Activated CD4-positive, CD25-positive, alpha-beta regulatory T cell treated with anti-CD3 and anti-CD28 coated beads, Interleukin-2, amount 50 U/mL, for 24 hours (primary cell): ENCODE results near the gene PCIF1.
"Not testable (repeated sequence)": the region's sequence is repeated elsewhere in the genome, so short reads cannot be mapped to it uniquely, and the experiment has no call there.

Source experiments
- ATAC-seq, 2 donors: fragments of 150-1000 bp; cut with Tn5 transposase; one replicate each; pipeline ENCODE4 v1.10.0; 2021; ENCODE audit warnings: mild to moderate bottlenecking in 1 of 2, moderate library complexity in 1 of 2

The PCIF1 gene

GRCh38 chr20:45948261-45948733, 13.8 kb downstream of the PCIF1 start:
- ATAC-seq, result no peak

DNA sequence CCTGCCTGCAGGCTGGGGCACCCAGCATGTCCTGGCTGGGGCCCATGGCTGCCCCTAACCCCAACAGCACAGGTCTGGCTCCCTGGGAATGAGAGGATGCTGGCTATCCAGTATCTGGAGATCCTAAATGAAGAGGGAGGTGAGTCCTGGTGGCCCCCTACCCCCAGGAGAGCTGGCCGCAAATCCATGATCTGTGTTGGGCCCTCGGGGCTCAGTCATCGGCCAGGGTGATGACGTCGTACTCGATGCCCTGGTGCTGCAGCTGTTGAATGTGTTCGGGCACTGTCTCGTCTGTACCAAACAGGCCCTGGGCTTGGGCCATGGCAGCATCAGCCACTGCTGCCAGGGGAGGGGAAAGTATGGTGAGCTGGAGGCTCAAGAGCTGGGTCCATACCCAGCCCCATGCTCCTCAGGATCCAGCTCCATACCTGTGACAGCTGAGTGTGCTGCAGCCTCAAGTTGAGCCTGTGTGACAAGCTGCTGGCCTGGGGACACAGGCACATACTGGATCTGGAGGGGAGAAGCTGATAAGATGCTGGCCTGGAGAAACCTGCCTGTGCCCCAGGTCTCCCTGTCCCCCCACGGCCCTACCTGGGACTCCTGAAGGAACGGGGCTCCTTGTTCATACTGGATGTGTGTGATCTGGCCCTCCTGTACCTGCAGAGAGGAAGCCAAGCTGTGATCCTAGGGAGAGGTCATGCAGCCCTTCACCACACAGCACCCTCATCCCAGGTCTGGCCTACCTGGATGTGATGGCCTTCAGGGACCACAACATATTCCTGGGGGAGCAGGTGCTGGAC, 14.5 kb downstream of the PCIF1 start:
- no peak for ATAC-seq

GRCh38 chr20:45949542-45950329, 15.3 kb downstream of the PCIF1 start:
- no peak for ATAC-seq

DNA sequence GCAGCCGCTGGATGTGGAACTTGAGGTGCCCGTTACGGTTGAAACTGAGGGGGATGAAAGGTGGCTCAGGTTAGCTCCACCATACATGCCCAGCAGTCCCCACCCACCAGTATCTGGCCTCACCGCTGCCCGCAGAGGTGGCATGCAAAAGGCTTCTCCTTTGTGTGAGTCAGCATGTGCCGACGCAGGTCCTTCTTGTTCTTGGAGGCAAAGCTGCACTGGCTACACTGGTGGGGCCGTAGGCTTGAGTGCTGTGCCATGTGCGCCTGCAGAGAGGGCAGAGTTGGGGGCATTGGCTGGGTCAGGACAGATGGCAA, 15.8 kb downstream of the PCIF1 start:
- ATAC-seq, result no peak

DNA sequence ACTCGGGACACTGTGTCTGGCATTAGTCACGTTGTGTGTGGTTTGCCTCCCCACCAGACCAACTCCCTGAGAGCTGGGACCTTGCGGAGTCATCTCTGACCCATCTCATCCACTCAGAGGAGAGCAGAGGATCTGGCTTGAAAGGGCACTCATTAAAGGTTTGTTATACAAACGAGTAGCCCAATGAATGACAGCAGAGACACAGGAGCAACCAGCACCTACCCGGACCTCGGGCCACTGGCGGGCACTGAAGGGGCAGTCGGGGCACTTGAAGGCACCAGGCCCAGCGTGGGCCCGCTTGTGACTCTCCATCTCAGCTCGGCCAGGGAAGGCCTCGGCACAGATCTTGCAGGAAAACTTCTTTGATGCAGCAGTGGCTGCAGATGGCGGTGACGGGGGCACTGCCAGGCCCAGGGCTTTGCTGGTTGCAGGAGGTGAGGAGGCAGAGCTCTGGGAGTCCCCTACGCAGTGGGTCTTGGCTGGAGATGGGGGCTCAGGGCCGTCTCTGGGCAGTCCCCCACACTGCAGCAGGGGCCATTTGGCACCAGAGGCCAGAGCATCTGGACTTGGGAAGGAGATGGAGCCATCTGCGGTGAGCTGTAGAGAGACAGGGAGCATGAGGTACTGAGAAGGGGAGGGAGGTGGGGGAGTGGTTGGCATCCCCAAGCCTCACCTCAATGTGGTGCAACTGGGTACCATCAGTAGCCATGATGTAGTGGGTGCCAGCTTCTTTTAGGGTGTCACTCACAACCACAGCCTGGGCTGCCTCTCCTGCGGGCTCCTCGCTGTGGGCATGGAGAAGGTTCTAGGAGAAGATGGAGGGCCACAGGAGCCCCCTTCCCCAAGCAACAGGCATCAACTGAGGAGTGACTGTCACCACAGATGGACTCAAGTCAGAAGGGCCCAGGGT, 17.7 kb downstream of the PCIF1 start:
- no peak for ATAC-seq

- no peak for ATAC-seq
Measured at GRCh38 chr20:45952861-45953260, 18.4 kb downstream of the PCIF1 start.

DNA sequence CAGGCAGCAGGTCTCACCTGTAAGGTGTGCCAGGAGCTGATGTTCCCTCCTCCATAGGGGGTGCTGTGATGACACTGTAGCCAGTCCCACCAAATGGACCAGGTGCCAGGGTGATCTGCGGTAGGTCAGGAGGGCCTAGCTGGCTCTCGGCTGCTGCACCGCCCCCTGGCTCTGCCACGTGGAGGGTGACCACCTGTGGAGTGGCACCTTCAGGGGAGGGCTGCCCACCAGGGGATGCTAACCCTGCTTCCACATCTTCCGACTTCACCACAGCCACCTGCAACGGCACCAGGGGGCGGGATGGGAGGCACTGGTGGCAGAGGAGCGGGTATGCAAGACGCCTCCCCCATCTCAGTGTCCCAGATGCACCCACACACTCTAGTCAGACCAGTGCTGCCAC, 19.2 kb downstream of the PCIF1 start:
- no peak for ATAC-seq

DNA sequence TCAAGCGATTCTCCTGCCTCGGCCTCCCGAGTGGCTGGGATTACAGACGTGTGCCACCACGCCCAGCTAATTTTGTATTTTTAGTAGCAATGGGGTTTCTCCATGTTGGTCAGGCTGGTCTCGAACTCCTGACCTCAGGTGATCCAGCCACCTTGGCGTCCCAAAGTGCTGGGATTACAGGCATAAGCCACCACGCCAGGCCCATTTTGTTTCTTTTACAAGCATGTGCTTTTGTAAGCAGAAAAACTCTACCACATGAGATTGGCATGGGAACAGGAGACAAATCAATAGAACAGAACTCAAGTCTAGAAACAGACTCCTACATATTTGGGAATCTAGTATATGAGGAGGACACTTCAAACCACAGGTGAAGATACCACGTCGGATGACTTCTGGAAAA, 21.8 kb downstream of the PCIF1 start:
- ATAC-seq, result not testable (repeated sequence)

- no peak for ATAC-seq
Measured at GRCh38 chr20:45957021-45957941, 22.8 kb downstream of the PCIF1 start.

DNA sequence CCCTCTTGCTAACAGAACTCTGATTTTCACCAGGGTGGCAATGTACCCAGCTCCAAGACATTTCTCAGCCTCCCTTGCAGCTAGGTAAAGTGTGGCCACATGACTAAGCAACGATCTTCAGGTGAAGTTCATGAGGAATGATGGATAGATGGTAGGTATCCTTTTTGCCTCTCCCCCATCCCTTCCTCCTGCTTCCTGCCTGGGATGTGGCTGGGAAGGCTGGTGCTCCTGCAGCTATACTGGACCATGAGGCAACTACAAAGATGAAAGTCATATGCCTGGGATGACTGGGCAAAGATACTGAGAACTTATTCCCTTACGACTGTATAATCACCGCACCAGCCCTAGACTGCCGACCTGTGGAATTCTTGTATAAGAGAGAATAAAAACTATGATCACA, 24.1 kb downstream of the PCIF1 start:
- no peak for ATAC-seq

DNA sequence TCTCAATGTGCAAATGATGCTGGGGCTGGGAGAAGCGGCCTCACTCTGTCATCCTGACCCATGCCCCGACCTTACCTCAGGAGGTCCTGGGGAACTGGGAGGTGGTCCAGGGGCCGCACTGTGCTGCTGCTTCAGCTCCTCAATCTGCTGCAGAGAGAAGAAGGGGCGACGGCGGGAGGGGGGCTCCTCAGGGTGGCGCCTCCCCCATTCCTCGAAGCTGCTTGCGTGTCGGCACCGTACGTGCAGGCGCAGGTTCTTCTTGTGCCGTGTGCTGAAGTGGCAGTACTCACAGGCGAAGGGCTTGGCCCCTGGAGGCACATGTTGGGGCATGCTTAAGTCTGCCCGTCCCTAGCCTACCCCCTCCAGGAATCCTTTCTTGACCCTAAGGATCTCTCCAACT, 24.6 kb downstream of the PCIF1 start:
- no peak for ATAC-seq

- ATAC-seq, result no peak
Measured at GRCh38 chr20:45959956-45960630, 25.6 kb downstream of the PCIF1 start.

- ATAC-seq, result no peak
Measured at GRCh38 chr20:45962031-45962755, 27.7 kb downstream of the PCIF1 start.

GRCh38 chr20:45963059-45964005, 28.8 kb downstream of the PCIF1 start:
- ATAC-seq, result no peak

- ATAC-seq, result no peak
Measured at GRCh38 chr20:45964006-45964400, 29.5 kb downstream of the PCIF1 start.

- peak; percentile 40 to 66 for ATAC-seq
Measured at GRCh38 chr20:45965169-45966002, 30.9 kb downstream of the PCIF1 start.

DNA sequence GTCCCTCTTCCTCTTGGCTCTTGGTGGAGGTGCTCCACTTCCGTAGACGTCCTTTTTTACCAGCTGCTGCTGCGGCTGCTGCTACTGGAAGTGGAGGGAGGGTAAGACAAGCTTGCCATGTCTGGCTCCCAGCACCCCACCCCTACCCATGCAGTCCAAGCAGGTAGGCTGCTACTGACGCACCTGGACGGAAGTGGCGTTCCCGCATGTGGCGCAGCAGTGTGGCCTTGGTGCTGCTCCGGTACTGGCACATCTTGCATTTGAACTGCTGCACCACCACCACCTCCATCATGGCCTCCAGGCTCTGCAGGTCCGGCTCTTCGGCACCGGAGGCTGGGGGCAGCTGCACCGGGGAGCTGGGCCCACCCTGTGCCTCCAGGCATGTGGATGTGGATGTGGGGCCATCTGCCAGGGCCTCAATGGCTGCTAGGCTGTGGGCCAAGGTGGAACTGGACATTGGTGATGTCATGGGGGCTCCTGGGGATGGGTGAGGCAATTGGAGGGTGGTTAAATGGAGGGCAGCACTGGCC, 33.1 kb downstream of the PCIF1 start:
- ATAC-seq, result no peak

- ATAC-seq, result no peak
Measured at GRCh38 chr20:45968081-45968671, 33.7 kb downstream of the PCIF1 start.
